ENCODE data around the gene SPZ1.

DNA sequence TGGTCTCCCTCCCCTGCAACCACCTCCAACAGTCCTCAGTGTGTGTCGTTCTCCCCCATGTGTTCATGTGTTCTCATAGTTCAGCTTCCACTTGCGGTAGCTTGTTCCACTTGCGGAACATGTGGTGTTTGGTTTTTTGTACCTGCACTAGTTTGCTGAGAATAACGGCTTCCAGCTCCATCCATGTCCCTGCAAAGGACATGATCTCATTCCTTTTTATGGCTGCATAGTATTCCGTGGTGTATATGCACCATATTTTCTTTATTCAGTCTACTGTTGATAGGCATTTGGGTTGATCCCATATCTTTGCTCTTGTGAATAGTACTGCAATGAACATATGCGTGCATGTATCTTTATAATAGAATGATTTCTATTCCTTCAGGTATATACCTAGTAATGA is 45.1 kb downstream of the SPZ1 start:
- TF ChIP-seq, protein P1, sequence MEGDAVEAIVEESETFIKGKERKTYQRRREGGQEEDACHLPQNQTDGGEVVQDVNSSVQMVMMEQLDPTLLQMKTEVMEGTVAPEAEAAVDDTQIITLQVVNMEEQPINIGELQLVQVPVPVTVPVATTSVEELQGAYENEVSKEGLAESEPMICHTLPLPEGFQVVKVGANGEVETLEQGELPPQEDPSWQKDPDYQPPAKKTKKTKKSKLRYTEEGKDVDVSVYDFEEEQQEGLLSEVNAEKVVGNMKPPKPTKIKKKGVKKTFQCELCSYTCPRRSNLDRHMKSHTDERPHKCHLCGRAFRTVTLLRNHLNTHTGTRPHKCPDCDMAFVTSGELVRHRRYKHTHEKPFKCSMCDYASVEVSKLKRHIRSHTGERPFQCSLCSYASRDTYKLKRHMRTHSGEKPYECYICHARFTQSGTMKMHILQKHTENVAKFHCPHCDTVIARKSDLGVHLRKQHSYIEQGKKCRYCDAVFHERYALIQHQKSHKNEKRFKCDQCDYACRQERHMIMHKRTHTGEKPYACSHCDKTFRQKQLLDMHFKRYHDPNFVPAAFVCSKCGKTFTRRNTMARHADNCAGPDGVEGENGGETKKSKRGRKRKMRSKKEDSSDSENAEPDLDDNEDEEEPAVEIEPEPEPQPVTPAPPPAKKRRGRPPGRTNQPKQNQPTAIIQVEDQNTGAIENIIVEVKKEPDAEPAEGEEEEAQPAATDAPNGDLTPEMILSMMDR (IDR thresholded peaks at IDR 0.05) = no peak
- TF ChIP-seq EZH2 (IDR thresholded peaks at IDR 0.05) = no peak

All from neural progenitor cell (in vitro differentiated cells).